ENCODE data around the gene SGSM2. TPM values are rescaled to one million over a fixed set of nuclear protein-coding genes. Genes with fewer than 3 reads are reported as not detected.

The SGSM2 gene
- total RNA-seq, 2 experiments from 2014 or later, result 116 to 131 TPM

- DNase-seq (no peak), ATAC-seq (ENCODE audit: low read depth) (no peak)
- POLR2A ChIA-PET, result no interaction called here
- peaks cover 1% of the 10 kb centered on the region for H3K4me1 Mint-ChIP-seq
- peaks cover 3% of the 10 kb centered on the region for H3K36me3 Mint-ChIP-seq
- no peaks in the 10 kb centered on the region for H3K27me3 Mint-ChIP-seq
- H3K4me3 Mint-ChIP-seq, result no peak overlapping the region
- no peak overlapping the region for H3K27ac Mint-ChIP-seq
- H3K9me3 Mint-ChIP-seq, result no peaks in the 10 kb centered on the region
These were observed 29.6 kb downstream of the SGSM2 start for GRCh38 chr17:2366747-2367494.

GRCh38 chr17:2368359-2368758, 31.1 kb downstream of the SGSM2 start:
- Mint-ChIP-seq H3K4me1 (peaks cover 1% of the 10 kb centered on the region), H3K27ac (no peak overlapping the region), H3K9me3 (no peaks in the 10 kb centered on the region), H3K27me3 (no peaks in the 10 kb centered on the region), H3K36me3 (no peaks in the 10 kb centered on the region), H3K4me3 (no peak overlapping the region)
- POLR2A ChIA-PET, result no interaction called here
- DNase-seq (no peak), ATAC-seq (ENCODE audit: low read depth) (no peak)

DNA sequence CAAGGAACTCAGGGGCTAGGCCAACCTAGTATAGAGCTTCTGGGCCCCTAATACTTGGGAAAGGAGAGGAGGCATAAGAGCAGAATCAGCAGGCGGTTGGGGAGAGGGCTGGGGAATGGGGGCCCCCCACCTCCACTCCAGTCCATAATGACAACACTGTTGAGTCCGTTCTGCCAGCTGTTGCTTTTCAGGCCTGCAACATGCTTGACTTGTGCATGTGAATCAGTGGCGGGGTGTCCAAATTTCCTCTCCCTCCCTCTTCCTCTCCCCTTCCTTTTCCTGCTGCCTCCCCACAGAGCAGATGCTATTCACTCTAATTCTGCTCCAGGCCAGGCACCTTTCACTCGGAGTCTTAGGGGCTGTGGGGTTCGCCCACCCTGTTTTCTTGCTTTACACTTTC, 31.7 kb downstream of the SGSM2 start:
- Mint-ChIP-seq H3K36me3 (no peaks in the 10 kb centered on the region), H3K27ac (no peak overlapping the region), H3K4me1 (peaks cover 1% of the 10 kb centered on the region), H3K4me3 (no peak overlapping the region), H3K9me3 (no peaks in the 10 kb centered on the region), H3K27me3 (no peaks in the 10 kb centered on the region)
- POLR2A ChIA-PET, result no interaction called here
- DNase-seq, result no peak
- no peak for ATAC-seq (ENCODE audit: low read depth)

- peaks cover 1% of the 10 kb centered on the region for H3K4me1 Mint-ChIP-seq
- no peak overlapping the region for H3K27ac Mint-ChIP-seq
- no peak for DNase-seq
- H3K4me3 Mint-ChIP-seq, result no peak overlapping the region
- no peaks in the 10 kb centered on the region for H3K9me3 Mint-ChIP-seq
- no peaks in the 10 kb centered on the region for H3K36me3 Mint-ChIP-seq
- POLR2A ChIA-PET, result no interaction called here
- ATAC-seq (ENCODE audit: low read depth), result no peak
- no peaks in the 10 kb centered on the region for H3K27me3 Mint-ChIP-seq
These were observed 32.4 kb downstream of the SGSM2 start for GRCh38 chr17:2369551-2370210.

- no peak overlapping the region for H3K27ac Mint-ChIP-seq
- ATAC-seq (ENCODE audit: low read depth), result no peak
- no peak overlapping the region for H3K4me3 Mint-ChIP-seq
- no peaks in the 10 kb centered on the region for H3K36me3 Mint-ChIP-seq
- no peaks in the 10 kb centered on the region for H3K27me3 Mint-ChIP-seq
- POLR2A ChIA-PET, result no interaction called here
- H3K4me1 Mint-ChIP-seq, result peaks cover 1% of the 10 kb centered on the region
- DNase-seq, result no peak
- H3K9me3 Mint-ChIP-seq, result no peaks in the 10 kb centered on the region
These were observed 32.9 kb downstream of the SGSM2 start for GRCh38 chr17:2370211-2370589.

DNA sequence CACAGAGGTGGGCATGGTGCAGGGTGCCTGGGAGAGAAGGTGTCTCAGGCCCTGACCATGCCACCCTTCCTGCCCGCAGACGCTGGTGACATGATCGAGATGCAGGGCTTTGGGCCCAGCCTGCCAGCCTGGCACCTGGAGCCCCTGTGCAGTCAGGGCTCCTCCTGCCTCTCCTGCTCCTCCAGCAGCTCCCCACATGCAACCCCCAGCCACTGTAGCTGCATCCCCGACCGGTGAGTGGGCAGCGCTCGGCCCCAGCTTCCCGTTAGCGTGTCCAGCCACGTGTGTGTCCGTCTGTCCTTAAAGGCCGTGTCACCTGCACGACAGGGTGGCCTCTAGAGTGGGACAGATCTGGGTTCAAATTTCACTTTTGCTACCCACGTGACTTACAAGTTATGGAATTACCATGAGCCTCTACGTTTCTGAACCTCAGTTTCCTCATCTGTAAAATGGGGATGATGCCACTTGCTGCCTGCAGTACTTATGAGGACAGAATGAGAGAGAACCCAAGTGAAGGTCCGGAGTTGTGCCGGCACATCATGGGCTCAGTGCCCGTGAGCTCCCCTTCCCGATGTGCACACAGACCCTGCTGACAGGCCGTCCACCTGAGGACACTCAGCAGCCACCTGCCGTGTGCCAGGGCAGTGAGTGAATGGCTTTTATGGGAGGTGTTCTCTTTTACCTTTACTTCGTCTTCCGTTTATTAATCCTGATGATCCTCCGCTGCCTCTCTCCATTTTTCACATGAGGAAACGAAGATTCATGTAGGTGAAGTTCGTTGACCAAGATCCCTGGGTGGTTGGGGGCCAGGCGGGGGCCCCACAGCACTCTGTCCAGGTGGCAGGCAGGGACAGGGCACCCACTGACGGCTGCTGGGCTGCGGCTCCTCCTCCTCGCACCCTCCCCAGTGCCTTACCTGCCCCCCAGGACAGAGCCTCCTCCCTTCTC, 34.2 kb downstream of the SGSM2 start:
- POLR2A ChIA-PET, result no interaction called here

GRCh38 chr17:2372180-2372579, 34.9 kb downstream of the SGSM2 start:
- POLR2A ChIA-PET, result no interaction called here
- H3K27me3 Mint-ChIP-seq, result no peaks in the 10 kb centered on the region
- H3K36me3 Mint-ChIP-seq, result no peaks in the 10 kb centered on the region
- H3K27ac Mint-ChIP-seq, result no peak overlapping the region
- H3K4me3 Mint-ChIP-seq, result no peak overlapping the region
- peaks cover 1% of the 10 kb centered on the region for H3K4me1 Mint-ChIP-seq
- DNase-seq (no peak), ATAC-seq (ENCODE audit: low read depth) (no peak)
- H3K9me3 Mint-ChIP-seq, result no peaks in the 10 kb centered on the region

More for the DNA sequence above, 34.2 kb downstream of the SGSM2 start:
- Mint-ChIP-seq H3K9me3 (no peaks in the 10 kb centered on the region), H3K36me3 (no peaks in the 10 kb centered on the region), H3K27ac (no peak overlapping the region), H3K27me3 (no peaks in the 10 kb centered on the region), H3K4me1 (peaks cover 1% of the 10 kb centered on the region), H3K4me3 (no peak overlapping the region)
- DNase-seq (no peak), ATAC-seq (ENCODE audit: low read depth) (no peak)

DNA sequence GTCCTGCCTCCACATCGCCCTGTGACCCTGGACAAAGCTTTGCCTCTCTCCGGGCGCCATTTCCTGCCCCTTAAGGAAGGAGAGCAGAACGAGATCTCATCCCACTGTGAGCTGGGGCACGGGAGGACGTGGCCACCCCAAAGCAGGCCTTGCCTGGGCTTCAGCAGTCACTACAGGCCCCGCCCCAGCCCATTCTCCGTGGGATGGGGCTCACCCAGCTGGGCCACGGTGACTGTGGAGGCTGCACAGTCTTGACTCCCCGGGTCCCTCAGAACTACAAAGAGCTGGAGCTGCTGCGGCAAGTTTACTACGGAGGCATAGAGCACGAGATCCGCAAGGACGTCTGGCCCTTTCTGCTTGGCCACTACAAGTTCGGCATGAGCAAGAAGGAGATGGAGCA, 35.4 kb downstream of the SGSM2 start:
- no peaks in the 10 kb centered on the region for H3K36me3 Mint-ChIP-seq

DNA sequence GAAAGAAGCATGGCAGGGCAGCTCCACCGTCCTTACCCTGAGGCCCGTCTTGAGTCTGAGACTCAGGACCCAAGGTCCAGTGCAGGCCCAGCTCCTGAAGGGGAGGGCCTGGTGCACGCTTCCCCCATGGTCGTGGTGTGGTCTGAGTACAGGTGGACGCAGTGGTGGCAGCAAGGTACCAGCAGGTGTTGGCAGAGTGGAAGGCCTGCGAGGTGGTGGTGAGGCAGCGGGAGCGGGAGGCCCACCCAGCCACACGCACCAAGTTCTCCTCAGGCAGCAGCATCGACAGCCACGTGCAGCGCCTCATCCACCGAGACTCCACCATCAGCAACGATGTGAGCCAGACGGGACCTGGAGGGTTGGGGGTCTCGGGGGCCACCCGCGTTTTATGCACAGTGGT, 35.9 kb downstream of the SGSM2 start:
- H3K9me3 Mint-ChIP-seq, result no peaks in the 10 kb centered on the region
- no peak overlapping the region for H3K4me3 Mint-ChIP-seq
- no peaks in the 10 kb centered on the region for H3K27me3 Mint-ChIP-seq
- DNase-seq (no peak), ATAC-seq (ENCODE audit: low read depth) (no peak)
- H3K36me3 Mint-ChIP-seq, result no peaks in the 10 kb centered on the region
- POLR2A ChIA-PET, result interaction anchor here (0.6 kb wide), 1 partner anchor 57 kb away, joined by 3 read pairs; no protein-coding TSS in a partner anchor
- no peak overlapping the region for H3K27ac Mint-ChIP-seq
- H3K4me1 Mint-ChIP-seq, result no peaks in the 10 kb centered on the region

More for the DNA sequence above, 35.4 kb downstream of the SGSM2 start:
- Mint-ChIP-seq H3K27ac (no peak overlapping the region), H3K4me3 (no peak overlapping the region), H3K4me1 (no peaks in the 10 kb centered on the region), H3K9me3 (no peaks in the 10 kb centered on the region), H3K27me3 (no peaks in the 10 kb centered on the region)
- ATAC-seq (ENCODE audit: low read depth), result no peak
- POLR2A ChIA-PET, result interaction anchor here (0.6 kb wide), 1 partner anchor 56 kb away, joined by 3 read pairs; no protein-coding TSS in a partner anchor
- DNase-seq, result no peak

- H3K27me3 Mint-ChIP-seq, result no peaks in the 10 kb centered on the region
- POLR2A ChIA-PET, result no interaction called here
- no peaks in the 10 kb centered on the region for H3K4me1 Mint-ChIP-seq
- DNase-seq, result no peak
- no peak overlapping the region for H3K4me3 Mint-ChIP-seq
- peak overlapping the region; percentile 45 for H3K27ac Mint-ChIP-seq
- H3K36me3 Mint-ChIP-seq, result no peaks in the 10 kb centered on the region
- no peaks in the 10 kb centered on the region for H3K9me3 Mint-ChIP-seq
- ATAC-seq (ENCODE audit: low read depth), result no peak
These were observed 37.4 kb downstream of the SGSM2 start for GRCh38 chr17:2374549-2375285.

- H3K4me3 Mint-ChIP-seq, result no peak overlapping the region
- no peaks in the 10 kb centered on the region for H3K27me3 Mint-ChIP-seq
- no peak for DNase-seq
- H3K9me3 Mint-ChIP-seq, result no peaks in the 10 kb centered on the region
- no peaks in the 10 kb centered on the region for H3K4me1 Mint-ChIP-seq
- POLR2A ChIA-PET, result no interaction called here
- no peak overlapping the region for H3K27ac Mint-ChIP-seq
- ATAC-seq (ENCODE audit: low read depth), result no peak
- H3K36me3 Mint-ChIP-seq, result no peaks in the 10 kb centered on the region
These were observed 38.1 kb downstream of the SGSM2 start for GRCh38 chr17:2375406-2375805.

GRCh38 chr17:2376107-2376506, 38.8 kb downstream of the SGSM2 start:
- Mint-ChIP-seq H3K4me3 (no peak overlapping the region), H3K27me3 (no peaks in the 10 kb centered on the region), H3K27ac (no peak overlapping the region), H3K36me3 (no peaks in the 10 kb centered on the region), H3K4me1 (no peaks in the 10 kb centered on the region), H3K9me3 (no peaks in the 10 kb centered on the region)
- no peak for ATAC-seq (ENCODE audit: low read depth)
- DNase-seq, result no peak
- POLR2A ChIA-PET, result no interaction called here

DNA sequence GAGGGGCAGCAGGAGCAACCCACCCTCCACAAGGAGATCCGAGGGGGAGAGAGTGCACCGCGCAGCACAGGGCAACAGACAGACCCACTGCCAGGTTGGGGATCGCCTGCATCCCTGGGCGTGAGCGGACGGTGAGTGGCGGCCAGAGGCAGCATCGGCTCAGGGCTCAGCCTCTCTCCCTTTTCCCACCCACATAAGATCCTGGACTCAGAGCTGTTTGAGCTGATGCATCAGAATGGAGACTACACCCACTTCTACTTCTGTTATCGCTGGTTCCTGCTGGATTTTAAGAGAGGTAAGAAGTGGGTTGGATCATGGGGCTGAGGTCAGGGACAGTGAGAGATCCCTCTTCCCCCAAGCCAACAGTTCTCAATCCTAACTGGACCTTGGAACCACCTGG, 40.4 kb downstream of the SGSM2 start:
- no peaks in the 10 kb centered on the region for H3K36me3 Mint-ChIP-seq
- POLR2A ChIA-PET, result no interaction called here

More for the DNA sequence above, 40.4 kb downstream of the SGSM2 start:
- Mint-ChIP-seq H3K4me1 (no peaks in the 10 kb centered on the region), H3K27me3 (no peaks in the 10 kb centered on the region), H3K9me3 (no peaks in the 10 kb centered on the region), H3K4me3 (no peak overlapping the region), H3K27ac (no peak overlapping the region)
- DNase-seq, result no peak
- no peak for ATAC-seq (ENCODE audit: low read depth)

All from activated naive CD8-positive, alpha-beta T cell treated with anti-CD3 and anti-CD28 coated beads, Interleukin-2, amount 10 ng/mL, durations not matched to agents 7 days and 5 days (primary cell).